ENCODE results near the gene HOXC9.

The HOXC9 gene

GRCh38 chr12:53963434-53964314 is 36.3 kb upstream of the HOXC9 start:
- no peak for FAIRE-seq

- FAIRE-seq, result no peak
Observed at GRCh38 chr12:53964315-53964713, 35.6 kb upstream of the HOXC9 start.

- no peak for FAIRE-seq
Observed at GRCh38 chr12:53965281-53966084, 34.5 kb upstream of the HOXC9 start.

- FAIRE-seq, result no peak
Observed at GRCh38 chr12:53966085-53966384, 33.9 kb upstream of the HOXC9 start.

- no peak for FAIRE-seq
Observed at GRCh38 chr12:53966385-53967133, 33.4 kb upstream of the HOXC9 start.

- no peak for FAIRE-seq
Observed at GRCh38 chr12:53967421-53967925, 32.5 kb upstream of the HOXC9 start.

- FAIRE-seq, result no peak
Observed at GRCh38 chr12:53968214-53969127, 31.5 kb upstream of the HOXC9 start.

GRCh38 chr12:53969588-53970259 is 30.2 kb upstream of the HOXC9 start:
- no peak for FAIRE-seq

- FAIRE-seq, result no peak
Observed at GRCh38 chr12:53970451-53970850, 29.5 kb upstream of the HOXC9 start.

- FAIRE-seq, result no peak
Observed at GRCh38 chr12:53971129-53971528, 28.8 kb upstream of the HOXC9 start.

- FAIRE-seq, result no peak
Observed at GRCh38 chr12:53971686-53972085, 28.3 kb upstream of the HOXC9 start.

- FAIRE-seq, result no peak
Observed at GRCh38 chr12:53972152-53972702, 27.7 kb upstream of the HOXC9 start.

GRCh38 chr12:53972722-53973235 is 27.2 kb upstream of the HOXC9 start, which contains the start of gene HOXC11:
Gene HOXC11 (plus strand): TSS chr12:53973126. CDS start chr12:53973242, 116 bp downstream.
- no peak for FAIRE-seq

- FAIRE-seq, result no peak
Observed at GRCh38 chr12:53973236-53974042, 26.5 kb upstream of the HOXC9 start.

GRCh38 chr12:53974084-53975063 is 25.6 kb upstream of the HOXC9 start, which contains the start of gene HOTAIR:
Gene HOTAIR (minus strand): TSS chr12:53974954.
- FAIRE-seq, result no peak

- no peak for FAIRE-seq
Observed at GRCh38 chr12:53975064-53975471, 24.9 kb upstream of the HOXC9 start.

GRCh38 chr12:53975479-53976152 is 24.3 kb upstream of the HOXC9 start:
- FAIRE-seq, result no peak

Data from A204.1 (cell line).